ENCODE measurements around the gene CUL4A. TPM values are rescaled to one million over a fixed set of nuclear protein-coding genes. Genes with fewer than 3 reads are reported as not detected.
A peak's percentile ranks its signal among the peaks of the same experiment; 100 is the strongest.
"Not testable (repeated sequence)": the region's sequence is repeated elsewhere in the genome, so short reads cannot be mapped to it uniquely, and the experiment has no call there.

The CUL4A gene
- total and polyA plus RNA-seq, 3 experiments from 2014 or later = 67.4 to 87.3 (median 82.5) TPM

DNA sequence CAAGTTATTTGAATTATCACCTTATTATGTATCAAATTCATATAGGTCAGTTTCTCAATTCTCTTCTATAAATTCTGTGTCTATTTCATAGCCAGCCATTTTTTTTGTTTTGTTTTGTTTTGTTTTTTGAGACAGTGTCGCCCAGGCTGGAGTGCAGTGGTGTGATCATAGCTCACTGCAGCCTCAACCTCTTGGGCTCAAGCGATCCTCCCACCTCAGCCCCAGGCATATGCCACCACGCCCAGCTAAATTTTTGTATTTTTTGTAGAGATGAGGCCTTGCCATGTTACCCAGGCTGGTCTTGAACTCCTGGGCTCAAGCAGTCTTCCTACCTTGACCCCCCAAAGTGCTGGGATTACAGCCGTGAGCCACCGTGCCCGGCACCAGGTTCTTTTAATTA, 48.5 kb downstream of the CUL4A start:
- H3K9me3 Mint-ChIP-seq; H3K4me1 Mint-ChIP-seq; H3K4me3 Mint-ChIP-seq; H3K4me3 ChIP-seq (ENCODE audit: low read length); DNase-seq; CTCF ChIA-PET; H3K27me3 ChIP-seq (ENCODE audit: insufficient read depth, low read length, poor library complexity, severe bottlenecking); H3K27me3 Mint-ChIP-seq; POLR2A ChIA-PET; H3K9me3 ChIP-seq (ENCODE audit: low read length); H3K27ac ChIP-seq (ENCODE audit: low read depth, low read length); H3K4me1 ChIP-seq (ENCODE audit: insufficient read depth, low read length): not testable (repeated sequence)
- H3K27ac Mint-ChIP-seq = peak overlapping the region in 1 of 8 donors; percentile 42
- peaks cover 28% of the 10 kb centered on the region for H3K36me3 ChIP-seq (ENCODE audit: insufficient read depth, low read length)
- H3K36me3 Mint-ChIP-seq = peaks cover 21 to 79% (median 28%) of the 10 kb centered on the region in 3 donors

DNA sequence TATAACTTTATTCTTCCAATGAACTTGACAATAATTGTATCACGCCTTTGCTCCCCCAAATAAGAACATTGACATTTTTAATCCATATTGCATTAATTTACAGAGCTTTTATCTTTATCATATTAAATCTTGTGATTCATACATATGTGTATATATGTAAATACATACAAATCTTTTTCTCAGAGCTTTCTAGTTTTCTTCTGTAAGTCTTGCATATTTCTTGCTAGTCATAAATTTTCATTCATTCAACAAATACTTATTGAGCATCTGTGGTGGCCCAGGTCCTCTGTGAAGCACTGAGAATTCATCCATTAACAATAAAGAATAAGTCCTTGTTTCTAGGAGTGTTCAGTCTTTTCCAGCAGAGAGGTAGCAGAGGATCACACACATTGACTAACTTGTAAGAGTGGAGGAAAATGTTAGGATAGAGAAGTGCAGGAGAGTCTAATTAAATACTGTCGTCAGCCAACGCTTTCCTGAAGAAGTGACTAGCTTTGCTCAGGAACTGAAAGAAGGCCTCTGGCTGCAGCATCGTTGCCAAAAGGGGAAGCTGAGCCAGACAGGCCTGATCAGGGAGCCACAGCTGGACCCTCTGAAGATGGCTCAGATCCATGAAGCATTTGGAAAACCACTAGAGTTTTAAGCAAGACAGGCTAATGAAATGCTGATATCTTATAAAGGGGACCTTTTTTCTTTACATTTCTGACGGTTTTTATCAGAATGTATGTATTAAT, 49.1 kb downstream of the CUL4A start:
- Mint-ChIP-seq H3K4me3 (no peak overlapping the region), H3K27ac (peak overlapping the region in 1 of 8 donors; percentile 42), H3K4me1 (peaks cover 0 to 1% (median 0%) of the 10 kb centered on the region in 3 donors), H3K36me3 (peaks cover 21 to 80% (median 28%) of the 10 kb centered on the region in 3 donors), H3K9me3 (no peaks in the 10 kb centered on the region), H3K27me3 (no peaks in the 10 kb centered on the region)
- ChIA-PET POLR2A (no interaction called here), CTCF (no interaction called here)
- no peaks in the 10 kb centered on the region for H3K27me3 ChIP-seq (ENCODE audit: insufficient read depth, low read length, poor library complexity, severe bottlenecking)
- H3K4me1 ChIP-seq (ENCODE audit: insufficient read depth, low read length) = no peaks in the 10 kb centered on the region
- no peak overlapping the region for H3K27ac ChIP-seq (ENCODE audit: low read depth, low read length)
- no peak overlapping the region for H3K4me3 ChIP-seq (ENCODE audit: low read length)
- H3K9me3 ChIP-seq (ENCODE audit: low read length) = no peaks in the 10 kb centered on the region
- DNase-seq = no peak
- peaks cover 28% of the 10 kb centered on the region for H3K36me3 ChIP-seq (ENCODE audit: insufficient read depth, low read length)

DNA sequence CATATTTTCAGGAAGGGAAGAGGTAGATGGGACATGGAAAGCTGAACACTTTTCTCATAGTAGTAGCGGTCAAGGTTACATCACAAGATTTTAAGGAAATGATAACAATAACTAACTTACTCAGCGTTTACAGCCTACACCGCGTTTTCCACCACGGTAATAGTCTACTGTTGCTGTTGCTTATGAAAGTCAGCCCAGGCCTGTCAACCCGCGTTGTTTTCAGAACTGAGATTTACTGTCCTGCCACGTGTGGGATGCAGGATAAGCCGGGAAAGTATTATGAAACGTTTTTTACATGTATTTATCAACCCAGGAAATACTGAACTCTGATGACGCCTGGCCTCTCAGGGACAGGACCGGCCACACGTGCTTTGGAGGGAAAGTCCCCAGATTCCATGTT, 51.6 kb downstream of the CUL4A start:
- no peaks in the 10 kb centered on the region for H3K27me3 ChIP-seq (ENCODE audit: insufficient read depth, low read length, poor library complexity, severe bottlenecking)
- ChIA-PET POLR2A (no interaction called here), CTCF (no interaction called here)
- no peak overlapping the region for H3K4me3 ChIP-seq (ENCODE audit: low read length)
- H3K9me3 Mint-ChIP-seq = no peaks in the 10 kb centered on the region
- H3K36me3 ChIP-seq (ENCODE audit: insufficient read depth, low read length) = peaks cover 17% of the 10 kb centered on the region
- H3K4me1 ChIP-seq (ENCODE audit: insufficient read depth, low read length) = no peaks in the 10 kb centered on the region
- no peak overlapping the region for H3K27ac Mint-ChIP-seq
- H3K9me3 ChIP-seq (ENCODE audit: low read length) = no peaks in the 10 kb centered on the region
- H3K36me3 Mint-ChIP-seq = peaks cover 11 to 72% (median 24%) of the 10 kb centered on the region in 3 donors
- no peak overlapping the region for H3K4me3 Mint-ChIP-seq
- no peaks in the 10 kb centered on the region for H3K4me1 Mint-ChIP-seq
- H3K27ac ChIP-seq (ENCODE audit: low read depth, low read length) = no peak overlapping the region
- DNase-seq = no peak
- no peaks in the 10 kb centered on the region for H3K27me3 Mint-ChIP-seq

DNA sequence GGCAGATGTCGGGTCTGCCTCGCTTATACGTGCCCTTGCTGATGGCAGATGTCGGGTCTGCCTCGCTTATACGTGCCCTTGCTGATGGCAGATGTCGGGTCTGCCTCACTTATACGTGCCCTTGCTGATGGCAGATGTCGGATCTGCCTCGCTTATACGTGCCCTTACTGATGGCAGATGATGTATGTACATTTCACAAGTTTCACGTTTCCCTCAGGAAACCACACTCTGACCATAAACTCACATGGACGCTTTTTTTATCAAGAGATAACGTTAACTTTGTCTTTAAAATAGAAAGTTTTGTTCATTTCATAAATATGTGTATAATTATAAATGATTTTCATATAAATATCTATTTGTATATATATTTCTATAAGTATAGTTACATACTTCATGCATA, 53.6 kb downstream of the CUL4A start:
- H3K36me3 Mint-ChIP-seq = peaks cover 7 to 61% (median 15%) of the 10 kb centered on the region in 3 donors
- H3K9me3 Mint-ChIP-seq; DNase-seq; H3K27me3 ChIP-seq (ENCODE audit: insufficient read depth, low read length, poor library complexity, severe bottlenecking); POLR2A ChIA-PET; H3K27ac Mint-ChIP-seq; H3K27ac ChIP-seq (ENCODE audit: low read depth, low read length); H3K4me1 ChIP-seq (ENCODE audit: insufficient read depth, low read length); H3K4me3 ChIP-seq (ENCODE audit: low read length); H3K27me3 Mint-ChIP-seq; CTCF ChIA-PET; H3K4me3 Mint-ChIP-seq; H3K9me3 ChIP-seq (ENCODE audit: low read length); H3K4me1 Mint-ChIP-seq: not testable (repeated sequence)
- H3K36me3 ChIP-seq (ENCODE audit: insufficient read depth, low read length) = peaks cover 14% of the 10 kb centered on the region

DNA sequence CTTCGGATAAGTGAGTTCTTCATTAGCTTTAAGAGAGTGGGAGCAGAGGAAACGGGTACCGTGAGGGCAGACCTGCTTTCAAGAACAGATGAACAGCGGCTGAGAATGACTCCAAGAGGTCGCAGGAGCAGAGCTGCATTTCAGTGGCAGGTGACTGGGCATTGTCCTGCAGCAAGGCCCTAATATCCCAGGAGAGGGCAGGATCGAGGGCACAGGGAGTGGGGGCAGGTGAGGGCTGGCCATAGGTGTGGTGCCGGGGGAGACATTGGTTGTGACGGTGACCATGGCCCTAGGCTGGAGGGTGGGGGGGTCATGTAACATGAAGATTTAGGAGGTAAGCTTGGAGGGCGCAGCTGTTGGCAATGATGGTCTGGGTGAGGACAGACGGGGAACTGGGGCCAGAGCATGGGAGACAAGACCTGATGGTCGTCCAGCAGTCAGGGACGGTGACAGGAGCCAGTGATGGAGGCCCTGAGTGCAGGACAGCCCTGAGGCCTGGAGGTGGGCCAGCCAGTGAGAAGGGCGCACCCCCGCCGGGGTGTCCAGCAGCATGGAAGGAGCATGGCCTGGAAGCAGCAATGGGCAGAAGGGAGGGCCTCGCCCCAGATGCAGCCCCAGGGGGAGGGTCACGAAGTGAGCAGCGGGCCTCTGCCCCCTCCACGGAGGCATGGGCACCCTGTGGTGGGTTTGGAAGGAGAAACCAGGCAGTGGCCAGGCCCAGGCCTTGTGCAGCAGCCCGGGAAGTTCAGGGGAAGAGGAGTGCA, 58.4 kb downstream of the CUL4A start:
- Histone ChIP-seq H3K4me1 (ENCODE audit: insufficient read depth, low read length) (no peaks in the 10 kb centered on the region), H3K4me3 (ENCODE audit: low read length) (no peak overlapping the region), H3K36me3 (ENCODE audit: insufficient read depth, low read length) (no peaks in the 10 kb centered on the region), H3K9me3 (ENCODE audit: low read length) (no peaks in the 10 kb centered on the region), H3K27me3 (ENCODE audit: insufficient read depth, low read length, poor library complexity, severe bottlenecking) (no peaks in the 10 kb centered on the region), H3K27ac (ENCODE audit: low read depth, low read length) (no peak overlapping the region)
- no peak for DNase-seq
- H3K27me3 Mint-ChIP-seq = no peaks in the 10 kb centered on the region
- CTCF ChIA-PET = no interaction called here
- POLR2A ChIA-PET = no interaction called here
- peaks cover 0 to 32% (median 4%) of the 10 kb centered on the region in 3 donors for H3K36me3 Mint-ChIP-seq
- no peaks in the 10 kb centered on the region for H3K9me3 Mint-ChIP-seq
- H3K4me1 Mint-ChIP-seq = no peaks in the 10 kb centered on the region
- H3K27ac Mint-ChIP-seq = no peak overlapping the region
- H3K4me3 Mint-ChIP-seq = no peak overlapping the region

DNA sequence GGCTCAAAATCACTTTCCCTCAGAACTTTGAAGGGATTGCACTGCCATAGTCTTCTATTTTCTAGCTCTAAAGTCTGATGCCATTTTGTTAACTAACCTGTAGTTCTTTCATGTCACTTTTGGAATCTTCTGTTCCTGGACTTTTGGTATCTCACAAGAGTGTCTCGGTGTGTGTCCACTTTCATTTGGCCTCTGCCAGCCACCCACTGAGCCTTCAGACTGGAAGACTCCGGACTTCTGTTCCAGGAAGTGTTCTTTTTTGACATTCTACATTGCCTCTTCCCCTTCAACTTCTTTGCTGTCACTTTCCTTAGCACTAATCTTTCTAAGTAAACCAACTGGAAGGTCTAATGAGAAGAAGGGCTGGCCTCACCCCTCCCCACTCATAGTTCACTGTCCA, 62.6 kb downstream of the CUL4A start:
- ChIA-PET POLR2A (no interaction called here), CTCF (no interaction called here)
- Mint-ChIP-seq H3K27me3 (peaks cover 0 to 2% of the 10 kb centered on the region in 2 donors), H3K27ac (no peak overlapping the region), H3K4me3 (no peak overlapping the region), H3K4me1 (peaks cover 0 to 3% (median 1%) of the 10 kb centered on the region in 3 donors), H3K36me3 (peaks cover 0 to 11% (median 7%) of the 10 kb centered on the region in 3 donors), H3K9me3 (no peaks in the 10 kb centered on the region)
- H3K27ac ChIP-seq (ENCODE audit: low read depth, low read length) = no peak overlapping the region
- H3K9me3 ChIP-seq (ENCODE audit: low read length) = no peaks in the 10 kb centered on the region
- no peak overlapping the region for H3K4me3 ChIP-seq (ENCODE audit: low read length)
- H3K27me3 ChIP-seq (ENCODE audit: insufficient read depth, low read length, poor library complexity, severe bottlenecking) = no peaks in the 10 kb centered on the region
- DNase-seq = no peak
- H3K36me3 ChIP-seq (ENCODE audit: insufficient read depth, low read length) = no peaks in the 10 kb centered on the region
- no peaks in the 10 kb centered on the region for H3K4me1 ChIP-seq (ENCODE audit: insufficient read depth, low read length)

DNA sequence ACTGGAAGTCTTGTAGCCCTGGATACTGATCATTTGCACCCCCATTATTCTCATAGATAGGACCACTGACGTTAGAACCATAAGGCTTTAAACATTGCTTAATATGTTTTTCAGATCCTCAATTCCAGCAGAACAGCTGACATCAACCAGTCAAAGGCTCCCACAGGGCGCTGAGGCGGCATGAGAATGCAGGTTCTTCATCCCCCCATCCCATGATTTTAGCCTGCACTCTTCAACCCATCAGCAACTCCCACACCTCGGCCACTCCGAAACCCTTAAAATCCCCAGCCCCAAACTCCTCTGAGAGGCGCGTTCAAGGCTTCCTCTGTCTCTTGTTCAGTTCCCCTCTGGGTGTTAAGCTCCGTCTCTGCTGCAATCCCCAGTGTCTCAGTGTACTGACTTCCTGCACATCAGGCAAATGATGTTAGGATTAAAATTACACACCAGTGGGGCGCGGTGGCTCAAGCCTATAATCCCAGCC, 63.3 kb downstream of the CUL4A start:
- Mint-ChIP-seq H3K4me3 (no peak overlapping the region), H3K4me1 (peaks cover 0 to 3% (median 1%) of the 10 kb centered on the region in 3 donors), H3K9me3 (no peaks in the 10 kb centered on the region), H3K36me3 (peaks cover 0 to 9% (median 8%) of the 10 kb centered on the region in 3 donors), H3K27ac (no peak overlapping the region), H3K27me3 (peaks cover 0 to 2% of the 10 kb centered on the region in 2 donors)
- Histone ChIP-seq H3K9me3 (ENCODE audit: low read length) (no peaks in the 10 kb centered on the region), H3K27ac (ENCODE audit: low read depth, low read length) (no peak overlapping the region), H3K36me3 (ENCODE audit: insufficient read depth, low read length) (no peaks in the 10 kb centered on the region), H3K27me3 (ENCODE audit: insufficient read depth, low read length, poor library complexity, severe bottlenecking) (no peaks in the 10 kb centered on the region), H3K4me3 (ENCODE audit: low read length) (no peak overlapping the region), H3K4me1 (ENCODE audit: insufficient read depth, low read length) (no peaks in the 10 kb centered on the region)
- no peak for DNase-seq
- CTCF ChIA-PET = no interaction called here
- POLR2A ChIA-PET = no interaction called here

DNA sequence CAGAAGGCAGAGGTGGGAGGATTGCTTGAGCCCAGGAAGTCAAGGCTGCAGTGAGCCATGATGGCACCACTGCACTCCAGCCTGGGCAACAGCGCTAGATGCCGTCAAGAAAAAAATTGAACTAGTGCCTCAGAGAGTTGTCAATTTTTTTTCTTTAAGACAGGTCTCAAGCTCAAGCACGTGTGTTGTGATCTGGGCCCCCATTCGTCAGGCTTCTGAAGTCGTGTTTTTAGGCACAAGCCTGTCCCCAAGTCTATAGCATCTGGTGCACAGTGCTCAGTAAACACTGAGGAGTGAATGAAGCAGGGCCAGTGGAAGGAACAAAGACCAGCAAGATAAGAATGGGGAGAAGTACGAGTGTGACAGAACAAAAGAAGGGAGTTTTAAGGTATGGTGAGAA, 63.9 kb downstream of the CUL4A start:
- H3K4me3 ChIP-seq (ENCODE audit: low read length) = no peak overlapping the region
- peak overlapping the region in 2 of 8 donors; percentile 32 to 74 for H3K27ac Mint-ChIP-seq
- H3K36me3 ChIP-seq (ENCODE audit: insufficient read depth, low read length) = no peaks in the 10 kb centered on the region
- H3K9me3 Mint-ChIP-seq = no peaks in the 10 kb centered on the region
- POLR2A ChIA-PET = no interaction called here
- H3K4me1 ChIP-seq (ENCODE audit: insufficient read depth, low read length) = no peaks in the 10 kb centered on the region
- no peaks in the 10 kb centered on the region for H3K27me3 ChIP-seq (ENCODE audit: insufficient read depth, low read length, poor library complexity, severe bottlenecking)
- H3K27me3 Mint-ChIP-seq = peaks cover 1 to 3% of the 10 kb centered on the region in 2 donors
- H3K4me1 Mint-ChIP-seq = peaks cover 0 to 3% (median 1%) of the 10 kb centered on the region in 3 donors
- H3K9me3 ChIP-seq (ENCODE audit: low read length) = no peaks in the 10 kb centered on the region
- no peak overlapping the region for H3K27ac ChIP-seq (ENCODE audit: low read depth, low read length)
- CTCF ChIA-PET = no interaction called here
- H3K4me3 Mint-ChIP-seq = no peak overlapping the region
- no peak for DNase-seq
- peaks cover 0 to 9% (median 8%) of the 10 kb centered on the region in 3 donors for H3K36me3 Mint-ChIP-seq

Data from CD8-positive, alpha-beta memory T cell (primary cell).